SU-DHL-6 (cell line): Measurements from ENCODE around the gene ATP10A.
"Not testable (repeated sequence)": the region's sequence is repeated elsewhere in the genome, so short reads cannot be mapped to it uniquely, and the experiment has no call there.

Source experiments
- H2AFZ ChIP-seq: fragments of 200-600 bp; sonication (generic); 2 replicates; pipeline ENCODE4 v1.6.1; 2014; ENCODE audit warnings: low read depth, mild to moderate bottlenecking, moderate library complexity, mixed read lengths, antibody characterized with exemption, low read length; ENCODE audit not compliant: severe bottlenecking
- H3F3A ChIP-seq: fragments of 200-600 bp; shearing (Covaris generic); 2 replicates; pipeline ENCODE4 v1.6.0; 2016; ENCODE audit warnings: antibody characterized with exemption, mild to moderate bottlenecking; ENCODE audit not compliant: insufficient read depth
- H3K27ac ChIP-seq: fragments of 200-600 bp; sonication (generic); 2 replicates; pipeline ENCODE4 v1.5.1; 2016; ENCODE audit warnings: low read depth, mild to moderate bottlenecking, low read length, moderate library complexity, mixed read lengths
- H3K27me3 ChIP-seq: fragments of 200-600 bp; sonication (generic), shearing (Covaris generic); 2 replicates; pipeline ENCODE4 v1.6.0; 2014; ENCODE audit warnings: mild to moderate bottlenecking, low read length
- H3K36me3 ChIP-seq: fragments of 200-600 bp; sonication (generic); 2 replicates; pipeline ENCODE4 v1.6.1; 2014; ENCODE audit warnings: mild to moderate bottlenecking, low read length, mixed read lengths
- H3K4me2 ChIP-seq: fragments of 300-600, 200-600 bp; shearing (Covaris generic), sonication (generic); 2 replicates; pipeline ENCODE4 v1.6.0; 2014; ENCODE audit warnings: low read length, low read depth, mild to moderate bottlenecking; ENCODE audit not compliant: poor library complexity, severe bottlenecking
- H3K4me3 ChIP-seq: fragments of 200-600 bp; sonication (generic); 2 replicates; pipeline ENCODE4 v1.5.1; 2014; ENCODE audit warnings: antibody characterized with exemption, low read length, mild to moderate bottlenecking, mixed read lengths; ENCODE audit not compliant: insufficient read depth, poor library complexity, severe bottlenecking
- H3K79me2 ChIP-seq: fragments of 200-600 bp; sonication (generic); 2 replicates; pipeline ENCODE4 v1.6.1; 2014; ENCODE audit warnings: mild to moderate bottlenecking, low read length, moderate library complexity; ENCODE audit not compliant: insufficient read depth
- H3K9ac ChIP-seq: fragments of 200-600 bp; sonication (generic); 2 replicates; pipeline ENCODE4 v1.7.0; 2014; ENCODE audit warnings: mild to moderate bottlenecking, low read length
- H3K9me2 ChIP-seq: fragments of 200-600 bp; sonication (generic); replicated peaks from 2 replicates; pipeline ENCODE4 v1.6.1; 2014; ENCODE audit warnings: low read length; ENCODE audit not compliant: insufficient read depth
- H3K9me3 ChIP-seq: fragments of 200-600 bp; sonication (generic); 2 replicates; pipeline ENCODE4 v1.6.1; 2014; ENCODE audit warnings: low read length, mixed read lengths; ENCODE audit not compliant: insufficient read depth
- H4K20me1 ChIP-seq: fragments of 200-600 bp; sonication (generic); 2 replicates; pipeline ENCODE4 v1.6.1; 2014; ENCODE audit warnings: low read depth, mild to moderate bottlenecking, antibody characterized with exemption, low read length, moderate library complexity, mixed read lengths
- EZH2phosphoT487 ChIP-seq: fragments of 200-600 bp; sonication (generic), shearing (Covaris generic); conservative IDR thresholded peaks from 2 replicates; pipeline ENCODE4 v1.6.1; 2018; ENCODE audit warnings: mild to moderate bottlenecking, antibody characterized with exemption, low read length, moderate library complexity, mixed read lengths
- TF ChIP-seq, protein P1 (sequence below): fragments of 200-600 bp; sonication (generic); IDR thresholded peaks from one replicate; pipeline ENCODE4 v1.5.1; 2017; ENCODE audit warnings: antibody characterized with exemption, mild to moderate bottlenecking, low read length, moderate library complexity; ENCODE audit not compliant: insufficient read depth, poor library complexity, severe bottlenecking

Gene ATP10A

DNA sequence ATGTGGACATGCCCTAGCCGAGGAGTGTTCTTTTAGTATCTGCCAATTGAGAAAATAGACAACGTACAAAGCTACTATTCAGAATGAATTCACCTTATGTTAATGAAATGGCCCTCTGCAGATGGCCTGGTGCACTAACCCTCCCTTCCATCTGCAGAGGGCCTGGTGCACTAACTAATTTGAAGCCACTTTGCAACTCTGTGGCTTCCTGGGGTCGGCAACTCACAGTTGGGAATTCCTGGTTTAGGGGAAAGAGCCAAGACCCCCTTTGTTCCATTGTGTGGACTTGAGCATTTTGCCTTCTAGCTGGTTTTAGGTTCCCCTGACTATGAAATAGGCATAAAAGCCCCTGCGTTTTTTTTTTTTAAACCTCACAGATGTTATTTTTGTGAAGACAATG lies 220.0 kb downstream of the ATP10A start:
- Histone ChIP-seq H3K27me3 (no peaks in the 10 kb centered on the region), H3K79me2 (no peaks in the 10 kb centered on the region)

DNA sequence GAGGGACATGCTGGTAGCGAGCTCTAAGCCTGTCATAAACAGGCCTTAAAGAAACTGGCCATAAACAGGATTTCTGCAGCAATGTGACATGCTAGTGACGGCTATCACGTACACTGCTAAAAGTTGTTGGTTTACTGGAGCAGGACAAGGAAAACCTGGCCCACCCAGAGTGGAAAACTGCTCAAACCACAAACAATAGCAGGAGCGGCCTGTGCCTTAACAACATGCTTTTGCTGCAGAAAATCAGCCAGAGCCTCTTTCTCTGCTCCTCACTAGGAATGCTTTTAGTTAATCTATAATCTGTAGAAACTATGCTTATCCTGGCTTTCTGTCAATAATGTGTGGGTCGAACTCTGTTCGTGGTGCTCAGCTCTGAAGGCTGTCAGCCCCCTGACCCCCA lies 221.4 kb downstream of the ATP10A start:
- no peak overlapping the region for H3K9ac ChIP-seq
- TF ChIP-seq, protein P1, sequence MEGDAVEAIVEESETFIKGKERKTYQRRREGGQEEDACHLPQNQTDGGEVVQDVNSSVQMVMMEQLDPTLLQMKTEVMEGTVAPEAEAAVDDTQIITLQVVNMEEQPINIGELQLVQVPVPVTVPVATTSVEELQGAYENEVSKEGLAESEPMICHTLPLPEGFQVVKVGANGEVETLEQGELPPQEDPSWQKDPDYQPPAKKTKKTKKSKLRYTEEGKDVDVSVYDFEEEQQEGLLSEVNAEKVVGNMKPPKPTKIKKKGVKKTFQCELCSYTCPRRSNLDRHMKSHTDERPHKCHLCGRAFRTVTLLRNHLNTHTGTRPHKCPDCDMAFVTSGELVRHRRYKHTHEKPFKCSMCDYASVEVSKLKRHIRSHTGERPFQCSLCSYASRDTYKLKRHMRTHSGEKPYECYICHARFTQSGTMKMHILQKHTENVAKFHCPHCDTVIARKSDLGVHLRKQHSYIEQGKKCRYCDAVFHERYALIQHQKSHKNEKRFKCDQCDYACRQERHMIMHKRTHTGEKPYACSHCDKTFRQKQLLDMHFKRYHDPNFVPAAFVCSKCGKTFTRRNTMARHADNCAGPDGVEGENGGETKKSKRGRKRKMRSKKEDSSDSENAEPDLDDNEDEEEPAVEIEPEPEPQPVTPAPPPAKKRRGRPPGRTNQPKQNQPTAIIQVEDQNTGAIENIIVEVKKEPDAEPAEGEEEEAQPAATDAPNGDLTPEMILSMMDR, result no peak
- TF ChIP-seq EZH2phosphoT487, result no peak
- H4K20me1 ChIP-seq, result no peaks in the 10 kb centered on the region
- no peaks in the 10 kb centered on the region for H3K9me2 ChIP-seq
- no peak overlapping the region for H3K27ac ChIP-seq
- no peaks in the 10 kb centered on the region for H3F3A ChIP-seq
- no peak overlapping the region for H2AFZ ChIP-seq
- H3K36me3 ChIP-seq, result no peaks in the 10 kb centered on the region
- no peaks in the 10 kb centered on the region for H3K9me3 ChIP-seq
- H3K79me2 ChIP-seq, result no peaks in the 10 kb centered on the region
- H3K4me3 ChIP-seq, result no peak overlapping the region
- no peaks in the 10 kb centered on the region for H3K27me3 ChIP-seq
- H3K4me2 ChIP-seq, result no peak overlapping the region

More for the DNA sequence above, 220.0 kb downstream of the ATP10A start:
- Histone ChIP-seq H3K9me3 (no peaks in the 10 kb centered on the region), H2AFZ (no peak overlapping the region), H3F3A (no peaks in the 10 kb centered on the region), H3K9me2 (no peaks in the 10 kb centered on the region), H3K4me3 (no peak overlapping the region), H4K20me1 (no peaks in the 10 kb centered on the region), H3K4me2 (no peak overlapping the region), H3K36me3 (no peaks in the 10 kb centered on the region), H3K9ac (no peak overlapping the region), H3K27ac (no peak overlapping the region)
- no peak for TF ChIP-seq EZH2phosphoT487
- TF ChIP-seq, protein P1, result no peak

DNA sequence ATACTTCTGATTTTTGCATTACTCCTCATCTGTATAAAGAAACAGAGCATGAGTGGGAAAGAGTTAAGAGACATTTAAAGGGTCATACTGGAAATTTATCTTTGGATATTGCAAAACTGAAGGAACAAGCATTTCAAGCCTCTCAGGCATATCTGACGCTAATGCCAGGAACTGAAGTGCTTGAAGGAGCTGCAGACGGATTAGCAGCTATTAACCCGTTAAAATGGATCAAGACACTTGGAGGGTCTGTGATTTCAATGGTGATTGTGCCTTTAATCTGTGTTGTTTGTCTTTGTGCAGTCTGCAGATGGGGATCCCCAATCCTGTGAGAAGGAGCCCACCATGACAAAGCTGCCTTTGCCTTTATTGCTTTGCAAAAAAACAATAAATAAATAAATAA lies 221.8 kb downstream of the ATP10A start:
- Histone ChIP-seq H3K27ac (no peak overlapping the region), H3K27me3 (no peaks in the 10 kb centered on the region), H3K9me3 (no peaks in the 10 kb centered on the region), H3K4me2 (no peak overlapping the region), H3K9me2 (no peaks in the 10 kb centered on the region), H2AFZ (no peak overlapping the region), H3F3A (no peaks in the 10 kb centered on the region), H3K79me2 (no peaks in the 10 kb centered on the region), H4K20me1 (no peaks in the 10 kb centered on the region), H3K36me3 (no peaks in the 10 kb centered on the region), H3K4me3 (no peak overlapping the region), H3K9ac (no peak overlapping the region)
- TF ChIP-seq, protein P1, result no peak
- TF ChIP-seq EZH2phosphoT487, result no peak

DNA sequence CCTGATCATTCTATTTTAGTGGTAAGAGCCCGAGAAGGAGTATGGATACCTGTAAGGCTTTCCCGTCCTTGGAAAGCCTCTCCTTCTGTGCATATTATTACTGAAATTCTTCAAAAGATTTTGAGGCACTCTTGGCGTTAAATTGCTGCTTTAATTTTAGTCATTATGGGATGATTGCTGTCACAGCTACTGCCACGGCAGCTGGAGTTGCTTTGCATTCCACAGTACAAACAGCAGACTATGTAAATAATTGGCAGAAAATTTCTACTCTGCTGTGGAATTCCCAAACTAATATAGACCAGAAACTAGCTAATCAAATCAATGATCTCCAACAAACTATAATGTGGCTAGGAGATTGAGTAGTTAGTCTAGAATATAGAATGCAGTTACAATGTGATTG lies 222.2 kb downstream of the ATP10A start:
- not testable (repeated sequence) for H3F3A ChIP-seq, H3K4me3 ChIP-seq, H3K9ac ChIP-seq, H3K36me3 ChIP-seq, H3K79me2 ChIP-seq, H2AFZ ChIP-seq, H3K27me3 ChIP-seq, H3K9me2 ChIP-seq, H3K4me2 ChIP-seq, H3K27ac ChIP-seq, H4K20me1 ChIP-seq, H3K9me3 ChIP-seq
